Epidermal melanocyte (primary cell): ENCODE data around the gene SLC22A16.

ENCODE experiments used
- DNase-seq: peaks from one replicate; pipeline ENCODE4 v3.0.0; 2011; ENCODE audit warnings: low spot score; ENCODE audit not compliant: insufficient read length

Gene SLC22A16

DNA sequence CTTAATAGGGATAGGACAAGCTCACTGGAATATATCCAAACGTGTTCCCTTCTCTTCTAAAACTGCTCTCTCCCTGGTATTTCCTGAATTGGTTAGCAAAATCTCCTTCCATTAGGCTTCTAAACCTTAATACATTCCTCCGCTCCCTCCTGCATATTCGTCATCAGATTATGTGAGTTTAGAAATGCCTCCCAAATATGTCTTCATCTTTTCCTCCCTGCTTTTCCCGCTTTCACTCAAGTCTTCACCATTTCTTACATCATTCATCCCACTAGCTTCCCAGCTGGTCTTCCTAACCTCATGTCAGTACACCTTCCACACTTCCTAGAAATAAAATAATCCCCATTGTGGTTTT, 26.9 kb downstream of the SLC22A16 start:
- no peak for DNase-seq

DNA sequence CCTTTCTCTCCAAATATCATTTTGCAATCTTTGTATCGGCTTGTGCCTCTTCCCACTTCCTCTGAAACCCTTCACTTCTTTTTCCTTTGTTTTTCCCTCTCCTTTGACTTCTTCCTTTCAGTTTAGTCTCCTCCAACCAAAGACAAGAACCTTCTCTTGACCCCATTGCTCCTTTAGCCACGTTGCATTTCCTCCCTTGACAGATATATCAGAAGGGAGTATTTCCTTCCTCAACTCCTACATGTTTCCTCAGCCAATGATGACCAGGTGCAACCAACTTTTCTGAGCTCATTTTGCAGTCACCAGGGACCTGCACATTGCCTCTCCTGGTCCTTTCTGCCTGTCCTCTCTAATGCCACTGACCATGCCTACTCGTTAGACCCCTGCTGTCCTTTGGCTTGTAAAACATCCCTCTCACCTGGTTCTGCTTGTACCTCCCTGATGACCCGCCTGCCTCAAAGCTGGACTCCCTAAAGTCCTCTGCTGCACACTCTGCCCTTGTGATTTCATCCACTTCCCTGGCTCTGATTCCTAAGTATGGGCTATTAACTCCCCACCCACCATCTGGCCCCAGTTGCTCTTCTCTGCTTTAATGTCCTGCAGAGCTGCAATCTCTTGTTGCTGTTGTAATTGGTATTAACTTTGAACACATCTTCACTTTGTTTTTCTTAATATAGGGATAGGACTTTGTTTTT, 27.4 kb downstream of the SLC22A16 start:
- DNase-seq: no peak

DNA sequence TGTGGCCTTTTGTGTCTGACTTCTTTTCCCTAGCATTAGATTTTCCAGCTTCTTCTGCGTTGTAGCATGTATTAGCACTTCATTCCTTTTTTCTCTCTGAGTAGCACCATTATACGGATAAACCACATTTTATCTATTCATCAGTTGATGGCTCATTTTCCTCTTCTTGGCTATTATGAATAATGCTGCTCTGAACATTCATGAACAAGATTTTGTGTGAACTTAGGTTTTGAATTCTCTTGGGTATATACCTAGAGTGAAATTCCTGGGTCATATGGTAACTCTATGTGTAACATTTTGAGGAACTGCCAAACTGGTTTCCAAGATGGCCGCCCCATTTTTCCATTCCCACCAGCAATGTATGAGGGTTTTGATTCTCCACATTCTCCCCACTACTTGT, 28.7 kb downstream of the SLC22A16 start:
- no peak for DNase-seq

DNA sequence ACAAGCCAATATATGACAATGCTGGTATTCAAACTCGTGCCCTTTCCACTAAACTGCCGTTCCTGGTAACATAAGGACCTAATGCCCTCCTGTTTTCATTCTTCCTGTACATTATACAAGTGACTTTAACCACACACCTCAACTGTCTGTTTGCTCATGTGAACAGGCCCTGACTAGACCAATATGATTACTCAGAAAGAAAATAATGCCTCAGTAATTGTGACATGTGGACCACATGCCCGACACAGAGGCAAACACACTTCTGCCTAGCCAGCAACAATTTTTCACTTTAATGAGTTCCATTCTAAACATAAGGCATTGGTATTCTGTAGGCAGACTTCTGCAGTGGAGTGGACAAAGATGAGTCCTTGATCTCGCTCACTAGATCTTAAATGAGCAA, 30.0 kb downstream of the SLC22A16 start:
- no peak for DNase-seq

DNA sequence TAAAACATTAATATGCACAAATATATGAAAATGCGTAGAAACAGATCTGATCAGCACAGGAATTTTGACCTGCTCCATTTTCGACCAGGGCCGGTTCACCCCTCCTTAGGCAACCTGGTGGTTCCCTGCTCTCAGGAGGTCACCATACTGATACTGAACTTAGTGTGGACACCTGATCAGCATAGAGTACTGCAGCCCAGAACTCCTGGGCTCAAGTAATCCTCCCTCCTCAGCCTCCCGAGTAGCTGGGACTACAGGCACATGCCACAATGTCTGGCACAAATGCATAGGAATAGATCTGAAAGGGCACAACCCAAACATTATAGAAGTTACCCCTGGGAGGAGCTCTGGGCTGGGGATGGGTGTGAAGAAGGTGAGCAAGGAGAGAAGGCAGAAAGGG, 36.4 kb downstream of the SLC22A16 start:
- DNase-seq: no peak

DNA sequence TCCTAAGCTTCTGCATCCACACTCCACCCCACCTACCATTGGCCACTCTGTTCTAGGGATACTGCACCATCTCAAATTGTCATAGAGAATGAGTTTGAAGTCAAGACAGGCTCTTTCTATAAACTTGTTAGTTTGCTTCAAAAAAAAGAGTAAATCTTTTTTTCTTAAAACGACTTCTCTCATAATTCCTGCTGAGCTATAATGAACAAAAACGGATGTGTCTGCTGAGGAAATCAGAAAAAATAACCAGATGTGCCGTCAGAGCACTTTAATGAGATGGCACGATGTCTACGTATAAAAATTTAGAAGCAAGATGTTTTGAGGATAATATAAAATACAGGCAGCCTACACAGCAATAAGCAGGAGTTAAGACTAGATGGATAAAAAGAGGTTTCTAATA, 37.1 kb downstream of the SLC22A16 start:
- no peak for DNase-seq

DNA sequence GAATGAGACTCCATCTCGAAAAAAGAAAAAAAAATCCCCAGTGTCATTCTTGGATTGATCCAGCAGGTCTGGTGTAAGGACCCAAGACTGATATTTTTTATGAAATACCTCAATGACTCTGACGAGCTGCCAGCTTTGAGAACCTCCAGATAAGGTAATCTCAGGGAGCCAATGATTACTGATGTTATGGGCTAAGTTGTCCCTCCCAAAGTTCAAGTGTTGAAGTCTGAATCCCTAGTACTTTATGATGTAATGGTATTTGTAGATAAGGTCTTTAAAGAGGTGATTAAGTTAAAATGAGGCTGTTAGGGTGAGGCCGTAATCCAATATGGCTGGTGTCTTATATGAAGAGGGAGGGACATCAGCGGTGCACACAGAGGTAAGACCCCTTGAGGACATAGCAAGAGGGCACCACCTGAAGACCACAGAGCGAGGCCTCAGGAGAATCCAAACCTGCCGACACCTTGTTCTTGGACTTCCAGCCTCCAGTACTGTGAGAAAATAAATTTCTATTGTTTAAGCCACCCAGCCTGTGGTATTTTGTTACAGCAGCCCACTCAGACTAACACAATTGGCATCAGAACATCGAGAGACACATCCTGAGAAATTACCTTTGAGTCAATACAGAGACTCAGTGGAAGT, 41.3 kb downstream of the SLC22A16 start:
- no peak for DNase-seq

DNA sequence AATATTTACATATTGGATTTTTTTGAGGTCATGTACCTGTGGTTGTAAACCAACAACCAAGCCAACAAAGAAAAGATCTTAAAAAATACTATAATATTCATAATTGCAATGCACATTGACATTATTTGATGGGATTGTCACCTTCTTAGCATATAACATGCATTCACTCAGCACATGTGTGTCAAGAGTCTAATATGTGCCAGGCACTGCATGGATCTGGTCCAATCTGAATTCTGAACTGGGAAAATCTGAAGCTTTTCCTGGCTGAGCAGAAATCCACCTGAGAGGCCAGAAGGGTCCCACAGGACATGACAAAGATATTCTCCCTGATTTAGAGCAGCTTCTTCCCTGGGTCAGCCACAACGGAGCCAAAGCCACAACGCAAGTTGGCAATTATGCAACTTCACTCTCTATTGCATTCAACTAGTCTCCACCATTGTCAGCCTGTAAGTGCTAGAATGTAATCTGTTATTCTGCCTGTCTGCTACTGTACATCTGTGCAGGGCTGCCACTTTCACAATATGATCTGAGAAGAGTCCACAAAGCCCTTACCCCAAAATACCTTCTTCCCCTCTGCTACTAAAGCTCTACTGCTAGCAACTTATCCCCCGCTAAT, 44.0 kb downstream of the SLC22A16 start:
- no peak for DNase-seq

DNA sequence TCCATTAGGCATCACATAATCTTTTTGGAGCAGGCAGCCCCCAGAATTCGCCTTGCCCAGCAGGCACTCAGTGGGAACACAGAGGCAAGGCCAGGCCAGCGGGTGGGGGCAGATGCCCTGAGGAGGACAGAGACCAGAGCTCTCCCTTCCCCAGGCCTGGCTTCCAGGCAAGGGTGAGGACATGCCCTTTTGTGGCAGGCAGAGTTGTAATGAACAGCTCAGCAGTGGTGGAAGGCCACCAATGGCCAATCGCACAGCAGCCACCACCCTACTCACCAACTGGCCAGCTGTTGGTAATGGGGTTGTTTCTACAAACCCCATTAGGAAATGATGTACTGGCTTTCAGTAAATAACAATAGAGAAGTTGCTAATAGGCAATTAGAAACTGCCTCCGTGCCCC, 45.7 kb downstream of the SLC22A16 start:
- DNase-seq: no peak

DNA sequence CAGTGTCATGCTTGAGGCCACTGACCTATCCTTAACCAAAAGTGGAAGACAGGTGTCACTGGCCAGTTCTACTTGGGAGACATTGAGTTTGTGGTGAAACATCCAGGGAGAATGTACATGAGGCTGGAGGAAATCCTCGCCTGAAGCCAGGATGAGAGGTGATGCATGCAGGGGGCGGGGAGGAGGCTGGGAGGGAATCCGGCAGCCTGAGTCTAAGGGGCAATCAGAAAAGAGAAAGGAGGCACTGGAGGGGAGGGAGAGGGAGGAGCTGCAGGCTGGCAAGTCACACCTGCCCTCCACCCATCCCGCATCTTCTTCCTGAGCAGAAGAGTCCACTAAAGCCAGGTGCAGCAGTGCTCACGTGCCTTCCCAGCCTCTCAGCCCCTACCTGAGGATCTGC, 46.2 kb downstream of the SLC22A16 start:
- no peak for DNase-seq

DNA sequence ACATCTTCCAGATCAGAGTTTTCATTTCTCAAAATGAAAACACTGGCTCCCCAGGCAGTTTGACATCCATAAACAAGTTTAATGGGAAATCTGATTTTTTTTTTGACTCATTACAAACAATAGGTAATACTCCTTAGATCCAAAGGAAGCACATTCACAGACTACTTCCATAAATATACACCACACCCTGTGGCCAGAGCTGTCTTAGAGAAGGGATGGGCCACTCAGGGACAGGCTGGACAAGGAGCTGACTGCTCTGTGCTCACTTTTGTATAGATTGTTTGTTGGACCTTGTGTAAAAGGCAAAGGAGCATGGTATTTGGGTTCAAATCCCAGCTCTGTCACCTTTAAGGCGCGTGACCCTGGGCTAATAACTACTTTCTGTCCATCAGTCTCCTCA, 48.3 kb downstream of the SLC22A16 start:
- DNase-seq: no peak

DNA sequence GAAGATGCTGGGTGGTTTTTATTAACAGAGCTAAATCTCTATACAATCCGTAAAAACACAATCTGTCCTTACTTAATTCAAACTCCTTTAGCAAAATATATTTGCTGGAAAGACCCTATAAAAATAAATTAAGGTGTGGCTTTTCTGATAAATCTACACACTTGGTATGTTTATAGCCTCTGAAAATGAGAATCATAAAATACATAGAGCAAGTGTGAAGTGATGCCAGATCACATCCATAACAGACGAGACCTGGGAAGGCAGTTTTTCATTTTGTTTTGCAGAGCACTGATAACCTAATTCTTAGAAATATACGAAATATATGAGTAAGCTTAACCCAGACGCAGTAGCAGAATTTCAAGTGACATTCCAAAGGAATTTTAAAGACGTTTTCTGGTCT, 50.6 kb downstream of the SLC22A16 start:
- DNase-seq: no peak

DNA sequence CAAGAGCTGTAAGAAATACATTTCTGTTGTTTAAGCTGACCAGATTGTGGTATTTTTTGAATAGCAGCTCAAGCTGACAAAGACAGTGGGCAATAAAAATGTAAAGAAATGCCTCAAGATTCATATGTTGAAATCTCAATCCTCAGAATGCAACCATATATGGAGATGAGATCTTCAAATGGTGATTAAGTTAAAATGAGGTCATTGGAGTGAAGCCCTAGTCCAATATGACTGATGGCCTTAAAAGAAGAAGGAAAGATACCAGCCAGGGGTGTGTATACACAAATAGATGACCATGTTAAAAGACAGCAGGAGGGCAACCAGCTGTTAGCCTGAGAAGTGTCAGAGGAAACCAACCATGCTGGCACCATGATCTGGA, 54.0 kb downstream of the SLC22A16 start:
- no peak for DNase-seq

DNA sequence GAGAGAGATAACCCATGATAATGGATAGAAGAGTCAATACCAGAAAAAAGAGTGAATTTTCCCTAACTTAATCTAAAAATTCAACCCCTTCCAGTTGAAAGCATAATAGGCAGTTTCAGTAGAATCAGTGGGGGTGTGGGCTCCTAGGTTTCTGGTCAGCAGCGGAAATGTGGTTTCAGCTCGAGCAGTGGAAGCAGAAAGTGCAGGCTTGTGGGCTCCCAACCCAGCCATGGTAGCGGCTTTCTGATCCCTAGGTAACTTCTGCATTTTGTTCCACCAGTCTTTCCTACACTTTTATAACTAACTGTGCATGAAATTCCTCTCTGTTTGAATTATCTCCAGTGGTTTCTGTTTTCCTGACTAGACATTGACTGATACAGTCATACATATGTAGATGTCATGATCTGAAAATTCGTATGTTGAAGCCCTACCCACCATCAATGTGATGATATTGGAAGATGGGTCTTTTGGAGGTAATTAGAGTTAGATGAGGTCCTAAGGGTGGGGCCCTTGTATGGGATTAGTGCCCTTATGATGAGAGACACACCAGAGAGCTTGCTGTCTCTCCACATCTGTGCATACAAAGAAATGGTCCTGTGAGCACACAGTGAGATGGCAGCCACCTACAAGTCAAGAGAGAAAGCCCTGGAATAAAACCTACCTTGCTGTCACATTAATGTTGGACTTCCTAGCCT, 54.5 kb downstream of the SLC22A16 start:
- DNase-seq: no peak

DNA sequence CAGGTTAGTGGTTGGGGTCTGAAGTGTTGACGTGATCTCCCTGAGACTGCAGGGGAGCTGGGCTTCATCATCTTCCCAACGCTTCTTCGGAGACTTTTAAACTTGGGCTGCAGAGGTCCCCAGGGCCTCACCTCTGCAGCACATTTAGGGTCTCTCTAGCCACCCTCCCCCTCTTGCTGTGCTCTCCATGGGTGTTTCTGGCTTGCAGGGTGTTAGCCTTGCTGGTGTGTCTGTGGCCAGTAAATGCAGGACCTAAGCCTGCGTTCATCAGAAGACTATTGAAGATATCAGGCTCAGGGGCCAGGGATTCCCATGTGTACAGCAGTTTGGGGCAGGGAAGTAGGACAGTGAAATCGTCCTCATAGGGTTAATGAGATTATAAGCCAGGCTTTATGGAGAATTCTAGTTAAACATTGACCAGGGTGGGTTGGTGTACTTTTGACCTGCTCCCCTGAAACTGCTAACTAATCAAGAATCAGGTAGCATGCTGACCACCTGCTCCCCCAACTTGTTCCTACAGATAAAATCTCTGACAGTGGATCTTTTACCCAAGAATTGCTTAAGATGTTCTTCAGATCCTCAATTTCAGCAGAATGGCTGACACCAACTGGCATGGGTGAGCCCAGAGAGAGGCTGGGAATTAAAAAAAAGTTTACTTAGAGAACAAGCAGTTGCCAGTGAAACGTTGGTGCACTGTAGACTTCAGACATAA, 57.2 kb downstream of the SLC22A16 start:
- DNase-seq: no peak

DNA sequence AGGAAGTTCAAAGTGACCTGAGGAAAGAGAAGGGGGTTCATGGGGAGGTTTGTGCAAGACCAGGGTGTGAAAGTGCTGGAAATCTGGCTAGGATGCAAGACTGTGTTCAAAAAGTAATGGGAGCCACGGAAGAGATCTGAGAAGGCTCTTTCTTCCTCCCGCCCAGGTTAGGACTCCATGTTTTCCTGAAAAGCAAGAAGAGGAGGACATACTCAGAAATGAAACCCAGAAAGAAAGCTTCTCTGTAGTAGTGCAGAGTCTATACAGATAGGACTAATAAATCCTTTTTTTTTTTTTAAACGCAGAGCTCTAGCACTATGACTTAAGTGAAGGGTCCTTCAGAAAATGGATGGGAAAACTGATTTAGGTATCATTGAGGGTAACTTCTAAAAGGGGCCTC, 57.8 kb downstream of the SLC22A16 start:
- no peak for DNase-seq

DNA sequence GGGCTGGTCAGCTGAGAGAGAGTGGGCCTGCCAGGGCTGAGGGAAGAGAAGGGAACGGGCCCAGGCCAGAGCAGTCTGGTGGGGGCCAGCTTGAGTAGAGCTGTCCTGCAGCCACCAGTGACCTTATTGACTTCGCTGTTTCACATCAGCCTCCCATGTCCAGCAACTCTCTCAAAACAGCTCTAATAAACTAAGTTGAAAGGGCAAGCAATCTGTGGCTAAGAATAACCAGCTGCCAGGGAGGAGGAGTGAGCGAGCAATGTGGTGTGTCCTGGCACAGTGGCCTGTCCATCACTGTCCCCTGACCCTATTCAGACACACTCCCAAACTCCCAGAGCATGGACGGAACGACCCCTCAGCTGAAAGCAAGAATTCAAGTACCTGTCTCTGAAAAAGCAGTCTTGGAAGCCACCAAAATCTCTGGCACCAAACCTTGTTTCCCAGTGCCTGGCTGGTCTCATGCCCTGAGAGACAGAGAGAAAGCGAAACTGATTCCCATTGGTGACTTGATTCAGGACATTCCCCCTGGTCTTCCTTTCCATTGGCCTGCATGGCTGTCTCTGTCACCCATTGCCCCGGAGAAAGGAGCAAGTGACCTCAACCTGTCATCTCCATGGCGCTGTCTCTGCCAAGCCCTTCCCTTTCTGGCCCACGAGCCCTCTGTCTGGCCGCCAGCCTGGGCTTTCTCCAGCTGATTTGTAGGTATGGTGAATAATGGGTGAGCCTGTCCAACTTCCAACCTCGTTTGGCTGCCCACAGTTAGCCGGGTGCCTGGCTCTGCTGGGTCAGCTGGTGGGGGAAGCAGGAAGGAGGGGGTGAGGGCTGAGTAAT, 61.1 kb downstream of the SLC22A16 start, which contains the start of gene DDO:
Gene DDO (minus strand): TSS at position 490 of the 831 bp plus-strand sequence. CDS start 2,113 bp downstream, outside the sequence.
- no peak for DNase-seq

DNA sequence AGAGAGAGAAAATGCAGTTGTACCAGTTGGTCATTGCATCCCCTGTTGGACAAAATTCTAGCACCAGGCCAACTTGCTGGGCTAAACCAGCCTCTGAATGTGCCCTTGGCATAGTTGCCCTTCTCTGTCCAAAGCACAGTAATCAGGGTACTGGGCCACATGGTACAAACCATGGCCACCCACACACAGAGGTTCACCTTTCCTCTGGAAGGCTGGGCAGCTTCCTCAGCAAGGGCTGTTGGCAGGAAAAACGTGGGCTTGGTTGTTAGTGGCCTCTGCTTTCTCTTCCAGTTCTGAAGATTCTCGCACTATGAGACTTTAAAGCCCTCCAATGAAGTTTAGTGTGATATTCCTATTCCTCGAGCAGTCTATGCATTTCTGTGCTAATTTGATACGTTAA, 61.7 kb downstream of the SLC22A16 start:
- no peak for DNase-seq

DNA sequence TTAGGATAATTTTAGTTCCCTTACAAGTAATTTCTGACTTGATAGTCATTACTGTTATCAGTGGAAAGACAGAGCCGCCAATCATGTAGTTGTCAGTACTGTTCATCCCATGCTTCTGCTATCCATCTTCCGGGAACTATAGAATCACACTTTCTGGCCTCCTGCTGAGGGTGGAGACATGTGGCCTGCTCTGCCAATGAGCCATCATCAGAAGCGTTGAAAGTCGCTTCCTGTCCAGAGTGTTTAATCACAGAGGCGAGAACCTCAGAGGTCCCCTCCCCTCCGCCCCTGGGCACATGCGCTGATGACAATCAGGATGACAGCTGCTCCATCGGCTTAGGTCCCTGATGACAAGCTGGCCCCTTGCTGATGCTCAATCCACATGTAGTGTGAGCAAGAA, 64.1 kb downstream of the SLC22A16 start:
- DNase-seq: no peak

DNA sequence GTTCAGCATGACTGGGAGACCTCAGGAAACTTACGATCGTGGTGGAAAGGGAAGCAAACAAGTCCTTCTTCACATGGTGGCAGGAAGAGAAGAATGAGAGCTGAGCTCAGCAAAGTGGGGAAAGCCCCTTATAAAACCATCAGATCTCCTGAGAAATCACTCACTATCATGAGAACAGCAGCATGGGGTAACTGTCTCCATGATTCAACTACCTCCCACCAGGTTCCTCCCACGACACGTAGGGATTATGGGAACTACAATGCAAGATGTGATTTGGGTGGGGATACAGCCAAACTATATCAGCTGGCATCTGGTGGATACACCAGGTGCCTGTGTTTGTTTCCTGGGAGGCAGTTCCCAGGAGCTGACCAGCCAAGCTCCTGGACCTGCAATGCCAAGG, 65.9 kb downstream of the SLC22A16 start:
- no peak for DNase-seq

DNA sequence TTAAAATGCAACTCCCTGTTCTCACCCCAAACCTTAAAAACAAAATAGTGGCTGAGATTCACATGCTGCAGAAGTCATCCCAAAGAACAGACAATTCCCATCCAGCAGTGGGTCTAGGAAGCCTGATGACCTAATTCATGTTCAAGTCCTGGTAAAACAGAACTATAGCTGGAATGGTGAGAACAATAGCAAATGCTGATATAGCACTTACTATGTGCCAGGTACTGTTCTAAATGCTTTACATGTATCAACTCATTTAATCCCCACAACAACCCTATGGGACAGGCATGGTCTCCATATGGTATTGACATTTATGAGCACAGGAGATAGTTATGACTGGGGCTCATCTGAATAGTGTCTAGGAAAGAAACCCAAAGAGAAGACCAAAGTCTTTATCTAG, 66.6 kb downstream of the SLC22A16 start:
- DNase-seq: no peak
